ENCODE measurements around the gene OBP2B.
"Not testable (repeated sequence)": the region's sequence is repeated elsewhere in the genome, so short reads cannot be mapped to it uniquely, and the experiment has no call there.

OBP2B gene

DNA sequence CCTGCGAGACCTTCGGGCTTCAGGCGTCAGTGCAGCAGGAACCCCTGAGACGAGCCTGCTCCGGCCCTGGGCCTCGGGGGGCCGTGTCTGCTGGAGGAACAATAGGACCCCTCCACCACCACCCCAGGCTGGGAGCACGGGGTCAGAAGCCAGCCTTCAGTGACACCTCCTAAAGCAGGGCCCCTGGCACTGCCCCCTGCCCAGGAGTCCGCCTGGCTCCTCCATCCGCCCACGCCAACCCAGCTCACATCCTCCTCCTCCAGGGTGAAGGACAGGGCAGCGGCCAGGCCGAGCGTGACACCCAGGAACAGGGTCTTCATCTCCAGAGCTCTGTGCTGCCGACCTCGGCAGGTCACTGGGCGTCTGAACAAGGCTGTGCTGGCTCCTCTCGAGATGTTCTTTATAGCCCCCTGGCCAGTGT, at the start of gene OBP2B:
TSS of gene OBP2B (minus strand) at position 371 of the 421 bp plus-strand sequence. CDS start at position 320, 51 bp downstream.
- not testable (repeated sequence) for DNase-seq (ENCODE audit: low read depth in 3 of 3, low spot score in 1 of 3)

- no peak for DNase-seq (ENCODE audit: low read depth in 3 of 3, low spot score in 1 of 3)
Observed at GRCh38 chr9:133258061-133259015, 49.3 kb upstream of the OBP2B start.

- no peak for DNase-seq (ENCODE audit: low read depth in 3 of 3, low spot score in 1 of 3)
Observed at GRCh38 chr9:133257465-133257956, 48.5 kb upstream of the OBP2B start.

GRCh38 chr9:133256686-133257091, 47.6 kb upstream of the OBP2B start:
- no peak for DNase-seq (ENCODE audit: low read depth in 3 of 3, low spot score in 1 of 3)

DNA sequence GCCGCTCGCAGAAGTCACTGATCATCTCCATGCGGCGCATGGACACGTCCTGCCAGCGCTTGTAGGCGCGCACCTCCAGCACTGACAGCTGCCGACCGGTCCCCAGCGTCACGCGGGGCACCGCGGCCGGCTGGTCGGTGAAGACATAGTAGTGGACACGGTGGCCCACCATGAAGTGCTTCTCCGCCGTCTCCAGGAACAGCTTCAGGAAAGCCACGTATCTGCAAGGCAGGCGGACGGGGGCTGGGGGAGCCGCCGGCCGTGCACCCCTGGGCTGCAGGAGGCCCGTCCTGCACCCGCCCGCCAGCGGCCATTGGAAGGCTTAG, 47.0 kb upstream of the OBP2B start:
- DNase-seq (ENCODE audit: low read depth in 3 of 3, low spot score in 1 of 3) = no peak

DNA sequence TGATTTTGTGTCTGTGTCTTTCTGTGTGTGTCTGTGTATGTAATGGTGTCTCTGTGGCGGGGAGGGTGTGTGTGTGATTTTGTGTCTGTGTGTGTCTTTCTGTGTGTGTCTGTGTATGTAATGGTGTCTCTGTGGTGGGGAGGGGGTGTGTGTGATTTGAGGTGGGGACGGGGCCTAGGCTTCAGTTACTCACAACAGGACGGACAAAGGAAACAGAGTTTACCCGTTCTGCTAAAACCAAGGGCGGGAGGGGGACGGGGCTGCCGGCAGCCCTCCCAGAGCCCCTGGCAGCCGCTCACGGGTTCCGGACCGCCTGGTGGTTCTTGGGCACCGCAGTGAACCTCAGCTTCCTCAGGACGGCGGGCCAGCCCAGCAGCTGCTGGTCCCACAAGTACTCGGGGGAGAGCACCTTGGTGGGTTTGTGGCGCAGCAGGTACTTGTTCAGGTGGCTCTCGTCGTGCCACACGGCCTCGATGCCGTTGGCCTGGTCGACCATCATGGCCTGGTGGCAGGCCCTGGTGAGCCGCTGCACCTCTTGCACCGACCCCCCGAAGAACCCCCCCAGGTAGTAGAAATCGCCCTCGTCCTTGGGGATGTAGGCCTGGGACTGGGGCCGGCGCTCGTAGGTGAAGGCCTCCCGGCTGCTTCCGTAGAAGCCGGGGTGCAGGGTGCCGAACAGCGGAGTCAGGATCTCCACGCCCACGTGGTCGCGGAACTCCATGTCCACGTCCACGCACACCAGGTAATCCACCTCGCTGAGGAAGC, 46.5 kb upstream of the OBP2B start:
- DNase-seq (ENCODE audit: low read depth in 3 of 3, low spot score in 1 of 3) = no peak

DNA sequence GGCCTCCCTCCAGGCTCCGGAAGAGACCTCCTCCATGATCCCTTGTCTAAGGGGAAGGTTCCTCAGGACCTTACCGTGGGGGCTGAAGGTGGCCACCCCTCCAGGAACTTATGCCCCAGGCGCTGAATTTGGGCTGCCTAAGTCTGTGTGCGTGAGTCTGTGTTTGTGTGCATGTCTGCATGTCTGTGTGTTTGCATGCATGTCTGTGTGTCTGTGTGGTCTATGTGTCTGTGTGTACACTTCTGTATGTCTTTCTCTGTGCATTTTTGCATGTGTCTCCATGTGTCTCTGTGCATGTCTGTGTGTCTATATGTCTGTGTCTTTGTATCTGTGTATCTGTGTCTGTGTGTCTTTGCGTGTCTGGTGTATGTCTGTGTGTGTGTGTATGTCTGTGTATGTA, 45.4 kb upstream of the OBP2B start:
- no peak for DNase-seq (ENCODE audit: low read depth in 3 of 3, low spot score in 1 of 3)

- DNase-seq (ENCODE audit: low read depth in 3 of 3, low spot score in 1 of 3) = no peak
Observed at GRCh38 chr9:133253268-133253667, 44.2 kb upstream of the OBP2B start.

DNA sequence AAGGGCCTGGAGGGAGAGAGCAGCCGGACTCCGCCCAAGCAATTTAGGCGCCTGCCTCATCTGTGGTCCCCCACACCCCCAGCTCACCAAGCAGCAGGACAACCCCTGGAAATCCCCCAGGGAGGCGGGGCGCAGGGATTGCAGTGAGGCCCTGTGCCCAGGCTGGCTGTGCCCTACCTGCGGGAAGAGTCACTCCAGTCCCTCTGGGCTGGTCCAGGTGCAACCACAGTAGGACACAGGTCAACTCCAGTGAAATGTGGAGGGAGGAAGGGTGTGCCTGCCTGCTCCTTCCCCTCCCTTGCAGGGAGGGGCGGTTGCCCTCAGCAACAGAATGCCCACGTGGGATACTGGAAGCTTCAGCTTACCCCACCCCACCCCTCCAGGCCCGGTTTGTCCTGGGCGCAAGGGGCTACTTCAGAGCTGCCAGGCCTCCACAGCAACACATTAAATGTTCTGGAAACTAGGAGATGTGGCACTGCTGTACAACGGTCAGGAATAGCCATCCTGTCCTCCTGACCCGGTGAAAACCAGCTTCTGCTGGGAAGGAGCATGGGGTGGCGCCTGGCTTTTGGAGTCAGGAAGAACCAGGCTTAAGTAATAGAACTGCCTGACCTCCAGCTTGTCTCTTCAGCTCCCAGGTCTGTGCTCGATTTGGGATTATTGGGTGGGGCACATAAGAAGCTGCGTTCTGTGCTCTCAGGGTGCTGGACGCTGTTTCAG, 43.4 kb upstream of the OBP2B start:
- no peak for DNase-seq (ENCODE audit: low read depth in 3 of 3, low spot score in 1 of 3)

- DNase-seq (ENCODE audit: low read depth in 3 of 3, low spot score in 1 of 3) = no peak
Observed at GRCh38 chr9:133251773-133252172, 42.7 kb upstream of the OBP2B start.

DNA sequence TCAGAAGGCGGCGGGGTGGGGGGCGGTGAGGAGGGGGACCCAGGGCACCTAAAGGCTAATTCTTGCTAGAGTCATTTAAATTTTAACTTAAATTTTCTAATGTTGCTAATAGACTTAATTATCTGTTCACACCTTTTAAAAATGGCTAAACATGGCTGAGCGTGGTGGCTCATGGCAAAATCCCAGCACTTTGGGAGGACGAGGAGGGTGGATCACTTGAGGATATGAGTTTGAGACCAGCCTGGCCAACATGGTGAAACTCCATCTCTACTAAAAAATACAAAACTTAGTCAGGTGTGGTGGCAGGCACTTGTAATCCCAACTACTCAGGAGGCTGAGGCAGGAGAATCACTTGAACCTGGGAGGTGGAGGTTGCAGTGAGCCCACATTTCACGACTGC, 42.2 kb upstream of the OBP2B start:
- not testable (repeated sequence) for DNase-seq (ENCODE audit: low read depth in 3 of 3, low spot score in 1 of 3)

DNA sequence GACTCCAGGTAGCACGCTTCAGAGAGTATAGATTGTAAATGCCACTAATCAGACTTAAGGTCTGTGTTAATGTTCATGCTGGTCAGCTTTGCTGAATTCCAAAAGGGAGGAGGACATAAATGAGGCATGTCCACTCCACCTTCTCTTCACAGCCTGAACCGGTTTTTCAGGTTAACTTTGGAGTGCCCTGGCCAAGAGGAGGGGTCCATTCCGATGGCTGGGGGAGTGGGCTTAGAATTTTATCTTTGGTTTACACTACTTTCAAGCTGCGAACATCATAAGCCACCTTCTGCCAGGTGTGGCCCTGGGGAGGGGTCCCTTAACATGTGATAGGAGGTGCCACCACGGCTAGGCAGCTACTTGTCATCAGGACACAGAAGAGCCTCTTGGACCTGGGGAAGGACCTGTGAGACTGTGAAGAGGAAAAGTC, 41.7 kb upstream of the OBP2B start:
- no peak for DNase-seq (ENCODE audit: low read depth in 3 of 3, low spot score in 1 of 3)

DNA sequence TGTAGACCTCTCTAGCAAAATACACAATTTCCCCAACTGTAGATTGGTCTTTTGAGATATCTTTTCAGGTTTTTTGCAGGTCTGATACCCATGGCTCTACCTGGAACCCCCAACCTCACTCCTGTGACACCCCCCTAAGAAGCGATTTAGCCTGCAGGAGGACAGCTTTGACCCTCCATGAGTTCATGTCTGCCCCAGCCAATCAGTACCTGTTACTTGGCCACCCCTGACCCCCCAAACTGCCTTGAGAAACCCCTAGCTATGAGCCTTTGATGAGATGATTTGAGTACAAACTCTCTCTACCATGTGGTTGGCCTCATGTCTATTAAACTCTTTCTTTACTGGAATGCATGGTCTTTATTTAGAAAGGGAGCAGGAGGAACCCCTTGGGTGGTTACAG, 40.3 kb upstream of the OBP2B start:
- no peak for DNase-seq (ENCODE audit: low read depth in 3 of 3, low spot score in 1 of 3)

DNA sequence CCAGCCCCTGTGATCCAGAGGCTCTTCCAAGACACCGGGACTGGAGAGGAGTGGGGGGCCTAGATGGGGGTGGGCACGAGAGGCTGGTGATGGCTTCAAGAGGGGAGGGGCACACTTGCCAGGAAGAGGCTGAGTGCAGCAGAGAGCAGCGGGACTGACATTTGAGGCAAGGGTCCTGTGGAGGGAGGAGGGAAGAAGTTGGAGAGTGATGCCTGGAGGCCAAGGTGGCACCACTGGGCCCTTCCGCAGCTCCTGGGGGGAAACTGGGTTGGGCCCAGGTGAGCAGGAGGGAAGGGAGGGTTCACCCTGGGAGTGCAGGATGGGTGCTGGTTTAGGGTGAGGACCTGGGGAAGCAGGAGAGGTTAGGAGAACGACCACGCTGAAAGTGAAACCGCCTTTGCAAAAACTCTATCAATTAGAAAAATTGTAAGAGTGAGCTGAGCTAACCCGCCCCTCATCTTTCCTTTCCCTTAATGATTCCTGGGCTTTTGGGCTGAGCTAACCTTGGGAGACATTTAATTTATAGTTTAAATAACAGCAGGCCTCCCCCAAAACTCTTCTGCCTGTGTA, 39.8 kb upstream of the OBP2B start:
- no peak for DNase-seq (ENCODE audit: low read depth in 3 of 3, low spot score in 1 of 3)

GRCh38 chr9:133247632-133248031, 38.6 kb upstream of the OBP2B start:
- DNase-seq (ENCODE audit: low read depth in 3 of 3, low spot score in 1 of 3) = no peak

GRCh38 chr9:133246991-133247390, 37.9 kb upstream of the OBP2B start:
- DNase-seq (ENCODE audit: low read depth in 3 of 3, low spot score in 1 of 3) = no peak

DNA sequence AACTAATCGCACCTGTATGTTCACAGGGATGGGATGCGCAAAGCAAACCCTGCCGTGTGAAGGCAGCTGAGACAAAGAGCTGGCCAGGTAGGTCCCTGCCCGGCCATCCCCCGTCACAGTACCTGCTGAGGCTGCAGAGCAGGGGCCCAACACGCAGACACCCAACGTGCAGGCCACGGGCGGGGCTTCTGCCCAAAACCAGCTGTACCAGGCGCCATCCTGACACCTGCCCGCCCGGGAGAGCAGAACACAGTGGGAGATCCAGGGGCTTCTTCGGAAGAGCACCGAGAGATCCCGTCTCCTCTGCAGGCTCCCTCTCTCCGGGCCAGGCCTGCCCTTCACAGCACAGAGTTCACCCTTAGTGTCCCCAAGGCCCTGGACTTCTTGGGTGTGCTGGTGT, 37.5 kb upstream of the OBP2B start:
- DNase-seq (ENCODE audit: low read depth in 3 of 3, low spot score in 1 of 3) = no peak

- DNase-seq (ENCODE audit: low read depth in 3 of 3, low spot score in 1 of 3) = no peak
Observed at GRCh38 chr9:133242991-133243390, 33.9 kb upstream of the OBP2B start.

- no peak for DNase-seq (ENCODE audit: low read depth in 3 of 3, low spot score in 1 of 3)
Observed at GRCh38 chr9:133242241-133242640, 33.2 kb upstream of the OBP2B start.

DNA sequence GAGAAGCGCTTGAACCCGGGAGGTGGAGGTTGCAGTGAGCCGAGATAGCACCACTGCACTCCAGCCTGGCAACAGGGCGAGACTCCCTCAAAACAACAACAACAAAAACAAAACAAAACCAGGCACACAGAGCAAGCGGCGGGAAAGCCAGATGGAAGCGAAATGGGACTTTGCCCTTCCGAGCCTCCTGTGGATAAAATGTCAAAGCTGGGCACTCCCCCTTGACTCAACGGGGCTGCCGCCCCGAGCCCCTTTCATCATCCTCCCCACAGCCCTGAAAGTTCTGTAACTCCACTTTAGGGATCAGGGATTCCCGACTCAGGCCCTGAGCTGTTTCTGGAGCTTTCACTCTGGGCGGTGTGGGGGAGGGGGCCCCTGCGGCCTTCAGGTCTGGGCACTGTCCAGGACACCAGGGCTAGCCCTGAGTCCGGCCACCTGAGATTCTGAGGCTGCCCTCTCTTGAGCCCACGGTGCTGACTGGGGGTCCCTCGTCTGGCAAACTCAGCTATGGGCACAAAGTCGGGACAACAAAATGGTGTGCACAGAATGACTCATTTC, 30.6 kb upstream of the OBP2B start:
- DNase-seq (ENCODE audit: low read depth in 3 of 3, low spot score in 1 of 3) = no peak
